Forelimb muscle (tissue), 1 donor: ENCODE measurements around the gene MYO1D. TPM values are rescaled to one million over a fixed set of nuclear protein-coding genes. Genes with fewer than 3 reads are reported as not detected.
"Not testable (repeated sequence)": the region's sequence is repeated elsewhere in the genome, so short reads cannot be mapped to it uniquely, and the experiment has no call there.

ENCODE experiments used
- DNase-seq: peaks from one replicate; pipeline ENCODE4 v3.0.0-alpha.2; 2013; ENCODE audit warnings: low read depth
- polyA plus RNA-seq: library from polyadenylated mRNA; unstranded; fragments of 120-200 nt; gene quantifications from one replicate; pipeline ENCODE4 v1.2.1, GENCODE V29; 2013; ENCODE audit not compliant: insufficient read length

The MYO1D gene
- polyA plus RNA-seq, 1 donor, result 5.8 TPM

GRCh38 chr17:32731556-32732295, 145.2 kb downstream of the MYO1D start:
- DNase-seq, result no peak

- DNase-seq, result no peak
Observed at GRCh38 chr17:32727681-32728080, 149.2 kb downstream of the MYO1D start.

GRCh38 chr17:32725697-32726096, 151.2 kb downstream of the MYO1D start:
- DNase-seq, result no peak

- no peak for DNase-seq
Observed at GRCh38 chr17:32723310-32723955, 153.5 kb downstream of the MYO1D start.

- no peak for DNase-seq
Observed at GRCh38 chr17:32722733-32723132, 154.2 kb downstream of the MYO1D start.

- DNase-seq, result no peak
Observed at GRCh38 chr17:32720671-32721070, 156.3 kb downstream of the MYO1D start.

- DNase-seq, result no peak
Observed at GRCh38 chr17:32719689-32720088, 157.2 kb downstream of the MYO1D start.

- not testable (repeated sequence) for DNase-seq
Observed at GRCh38 chr17:32714922-32715321, 162.0 kb downstream of the MYO1D start.

GRCh38 chr17:32714206-32714605, 162.7 kb downstream of the MYO1D start:
- not testable (repeated sequence) for DNase-seq

- DNase-seq, result no peak
Observed at GRCh38 chr17:32713081-32713480, 163.8 kb downstream of the MYO1D start.

GRCh38 chr17:32709562-32709961, 167.4 kb downstream of the MYO1D start:
- no peak for DNase-seq

GRCh38 chr17:32701871-32702270, 175.1 kb downstream of the MYO1D start:
- DNase-seq, result no peak

GRCh38 chr17:32699247-32699646, 177.7 kb downstream of the MYO1D start:
- DNase-seq, result no peak

GRCh38 chr17:32697728-32698625, 178.9 kb downstream of the MYO1D start:
- no peak for DNase-seq

GRCh38 chr17:32696426-32696825, 180.5 kb downstream of the MYO1D start:
- no peak for DNase-seq

GRCh38 chr17:32695864-32696263, 181.1 kb downstream of the MYO1D start:
- no peak for DNase-seq

- no peak for DNase-seq
Observed at GRCh38 chr17:32693194-32693897, 183.6 kb downstream of the MYO1D start.

GRCh38 chr17:32692179-32692578, 184.7 kb downstream of the MYO1D start:
- DNase-seq, result no peak

- no peak for DNase-seq
Observed at GRCh38 chr17:32689348-32689747, 187.6 kb downstream of the MYO1D start.

- no peak for DNase-seq
Observed at GRCh38 chr17:32688221-32688620, 188.7 kb downstream of the MYO1D start.

GRCh38 chr17:32684087-32684958, 192.6 kb downstream of the MYO1D start:
- DNase-seq, result no peak
